GM18505 (cell line): ENCODE results near the gene KCNMA1.
"Not testable (repeated sequence)": the region's sequence is repeated elsewhere in the genome, so short reads cannot be mapped to it uniquely, and the experiment has no call there.

ENCODE experiments used
- ATAC-seq: cut with Tn5 transposase; IDR thresholded peaks from one replicate; pipeline ENCODE4 v1.9.1; 2021; ENCODE audit not compliant: unreplicated experiment
- POLR2A ChIP-seq: IDR thresholded peaks from 4 replicates; pipeline ENCODE4 v1.6.1; 2011; ENCODE audit warnings: borderline replicate concordance; ENCODE audit not compliant: insufficient read depth, insufficient read length; ENCODE audit errors: extremely low read depth

The KCNMA1 gene

GRCh38 chr10:77522268-77522809 is 115.3 kb downstream of the KCNMA1 start:
- no peak for ATAC-seq
- TF ChIP-seq POLR2A: no peak

GRCh38 chr10:77520995-77521394 is 116.6 kb downstream of the KCNMA1 start:
- TF ChIP-seq POLR2A: no peak

GRCh38 chr10:77520290-77520689 is 117.3 kb downstream of the KCNMA1 start:
- TF ChIP-seq POLR2A: no peak
- no peak for ATAC-seq

More at GRCh38 chr10:77520995-77521394, 116.6 kb downstream of the KCNMA1 start:
- ATAC-seq: no peak

- not testable (repeated sequence) for ATAC-seq
These were observed 117.8 kb downstream of the KCNMA1 start for GRCh38 chr10:77519791-77520190.

GRCh38 chr10:77518910-77519274 is 118.7 kb downstream of the KCNMA1 start:
- no peak for TF ChIP-seq POLR2A
- no peak for ATAC-seq

GRCh38 chr10:77518241-77518909 is 119.2 kb downstream of the KCNMA1 start:
- ATAC-seq: no peak
- TF ChIP-seq POLR2A: no peak

GRCh38 chr10:77516575-77516974 is 121.0 kb downstream of the KCNMA1 start:
- no peak for TF ChIP-seq POLR2A
- ATAC-seq: no peak

GRCh38 chr10:77514870-77515269 is 122.7 kb downstream of the KCNMA1 start:
- TF ChIP-seq POLR2A: no peak
- ATAC-seq: no peak

- no peak for TF ChIP-seq POLR2A
- ATAC-seq: no peak
These were observed 123.8 kb downstream of the KCNMA1 start for GRCh38 chr10:77513781-77514331.

GRCh38 chr10:77513220-77513619 is 124.4 kb downstream of the KCNMA1 start:
- no peak for TF ChIP-seq POLR2A

GRCh38 chr10:77512219-77512578 is 125.4 kb downstream of the KCNMA1 start:
- no peak for ATAC-seq
- no peak for TF ChIP-seq POLR2A

More at GRCh38 chr10:77513220-77513619, 124.4 kb downstream of the KCNMA1 start:
- no peak for ATAC-seq

- ATAC-seq: no peak
- TF ChIP-seq POLR2A: no peak
These were observed 126.0 kb downstream of the KCNMA1 start for GRCh38 chr10:77511498-77512218.

GRCh38 chr10:77510695-77511094 is 126.9 kb downstream of the KCNMA1 start:
- no peak for TF ChIP-seq POLR2A
- no peak for ATAC-seq

GRCh38 chr10:77510294-77510693 is 127.3 kb downstream of the KCNMA1 start:
- ATAC-seq: no peak
- TF ChIP-seq POLR2A: no peak

- no peak for TF ChIP-seq POLR2A
- ATAC-seq: no peak
These were observed 128.2 kb downstream of the KCNMA1 start for GRCh38 chr10:77509391-77509790.
